ENCODE results near the gene HNRNPDL. TPM values are rescaled to one million over a fixed set of nuclear protein-coding genes. Genes with fewer than 3 reads are reported as not detected.

Gene HNRNPDL
- total and polyA plus RNA-seq, 2 of the 13 experiments (the other 11 are each of a cell fraction or from before 2014, with no cell fraction given): 167 to 414 TPM

DNA sequence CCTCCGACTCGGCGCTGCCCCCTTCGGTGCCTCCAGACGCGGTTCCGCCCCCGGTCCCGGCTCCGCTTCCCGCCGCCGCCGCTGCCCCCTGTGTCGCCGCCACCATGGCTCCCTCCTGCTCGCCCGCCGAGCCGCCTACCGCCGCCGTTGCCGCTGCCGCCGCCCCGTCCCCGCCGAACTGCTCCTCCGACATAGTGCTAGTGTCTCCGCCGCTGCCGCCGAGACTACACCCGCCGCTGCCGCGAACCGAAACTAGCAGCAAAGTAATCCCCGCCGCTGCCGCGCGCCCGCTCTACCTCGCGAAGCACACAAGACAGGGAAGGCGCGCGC, 56.8 kb downstream of the HNRNPDL start (continued):
- TF ChIP-seq ZNF687 (CRISPR knock-in tag; IDR thresholded peaks at IDR 0.05) (no peak), JARID2 (CRISPR knock-in tag; IDR thresholded peaks at IDR 0.05; ENCODE audit: insufficient replicate concordance) (no peak), ZBTB2 (CRISPR knock-in tag; IDR thresholded peaks at IDR 0.05; ENCODE audit: low read depth) (no peak), ZBTB3 (CRISPR knock-in tag; IDR thresholded peaks at IDR 0.05; ENCODE audit: borderline replicate concordance, low read depth) (no peak), FOXM1 (CRISPR knock-in tag; IDR thresholded peaks at IDR 0.05) (no peak; the same call in 1 of the 2 replicates), ZHX2 (IDR thresholded peaks at IDR 0.05; ENCODE audit: low read depth) (no peak), ZHX2 (CRISPR knock-in tag; IDR thresholded peaks at IDR 0.05; ENCODE audit: borderline replicate concordance) (peak; percentile 24; the same call in 1 of the 2 replicates), SP140L (CRISPR knock-in tag; IDR thresholded peaks at IDR 0.05; ENCODE audit: borderline replicate concordance) (no peak), ZNF383 (CRISPR knock-in tag; IDR thresholded peaks at IDR 0.05; ENCODE audit: borderline replicate concordance) (no peak), ETV6 (CRISPR knock-in tag; conservative IDR thresholded peaks at IDR 0.05) (no peak), KDM6A (CRISPR knock-in tag; IDR thresholded peaks at IDR 0.05; ENCODE audit: low read depth) (no peak), NR3C1 (CRISPR knock-in tag; IDR thresholded peaks at IDR 0.05) (no peak), SIN3B (IDR thresholded peaks at IDR 0.05; ENCODE audit: low read length) (no peak), ZFP91 (CRISPR knock-in tag; IDR thresholded peaks at IDR 0.05; ENCODE audit: borderline replicate concordance) (no peak)
- TF ChIP-seq, protein P1, sequence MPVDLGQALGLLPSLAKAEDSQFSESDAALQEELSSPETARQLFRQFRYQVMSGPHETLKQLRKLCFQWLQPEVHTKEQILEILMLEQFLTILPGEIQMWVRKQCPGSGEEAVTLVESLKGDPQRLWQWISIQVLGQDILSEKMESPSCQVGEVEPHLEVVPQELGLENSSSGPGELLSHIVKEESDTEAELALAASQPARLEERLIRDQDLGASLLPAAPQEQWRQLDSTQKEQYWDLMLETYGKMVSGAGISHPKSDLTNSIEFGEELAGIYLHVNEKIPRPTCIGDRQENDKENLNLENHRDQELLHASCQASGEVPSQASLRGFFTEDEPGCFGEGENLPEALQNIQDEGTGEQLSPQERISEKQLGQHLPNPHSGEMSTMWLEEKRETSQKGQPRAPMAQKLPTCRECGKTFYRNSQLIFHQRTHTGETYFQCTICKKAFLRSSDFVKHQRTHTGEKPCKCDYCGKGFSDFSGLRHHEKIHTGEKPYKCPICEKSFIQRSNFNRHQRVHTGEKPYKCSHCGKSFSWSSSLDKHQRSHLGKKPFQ (CRISPR knock-in tag; IDR thresholded peaks at IDR 0.05; ENCODE audit: insufficient replicate concordance): no peak
